Thyroid gland (tissue), 4 donors: ENCODE results near the gene MRPS23.

ENCODE experiments used
- POLR2A ChIP-seq, 2 donors: fragments of 450-650 bp; IDR thresholded peaks; one replicate each; pipeline ENCODE4 v1.6.1; 2017; ENCODE audit warnings: antibody characterized with exemption in 2 of 2, mild to moderate bottlenecking in 2 of 2, moderate library complexity in 1 of 2
- TF ChIP-seq, protein P1 (sequence below), 6 experiments: fragments of 200-600 bp in 3 of 6; fragments of 450-650 bp in 3 of 6; sonication (generic) in 3 of 6; IDR thresholded peaks; one replicate each; pipeline ENCODE4 v1.5.1; 2016 to 2019; ENCODE audit warnings: antibody characterized with exemption in 6 of 6, mild to moderate bottlenecking in 2 of 6, inconsistent platforms in 1 of 6, moderate library complexity in 1 of 6

DNA sequence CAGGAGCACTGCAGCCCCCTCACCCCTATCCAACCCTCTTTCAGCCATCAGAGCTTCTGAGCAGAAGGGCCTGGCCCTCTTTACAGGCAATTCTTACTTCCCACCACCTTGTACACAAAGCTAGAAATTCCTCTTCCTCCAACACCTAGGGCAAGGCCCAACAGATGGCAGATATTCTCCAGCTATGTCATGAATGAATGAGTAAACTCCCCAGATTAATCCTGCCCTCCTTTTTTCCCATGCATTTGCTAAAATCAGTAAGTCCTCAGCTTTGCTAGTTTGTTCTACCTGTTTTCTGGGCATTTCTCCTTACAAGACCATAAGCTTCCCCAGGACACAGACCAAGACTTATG, 20.4 kb upstream of the MRPS23 start:
- TF ChIP-seq, protein P1, sequence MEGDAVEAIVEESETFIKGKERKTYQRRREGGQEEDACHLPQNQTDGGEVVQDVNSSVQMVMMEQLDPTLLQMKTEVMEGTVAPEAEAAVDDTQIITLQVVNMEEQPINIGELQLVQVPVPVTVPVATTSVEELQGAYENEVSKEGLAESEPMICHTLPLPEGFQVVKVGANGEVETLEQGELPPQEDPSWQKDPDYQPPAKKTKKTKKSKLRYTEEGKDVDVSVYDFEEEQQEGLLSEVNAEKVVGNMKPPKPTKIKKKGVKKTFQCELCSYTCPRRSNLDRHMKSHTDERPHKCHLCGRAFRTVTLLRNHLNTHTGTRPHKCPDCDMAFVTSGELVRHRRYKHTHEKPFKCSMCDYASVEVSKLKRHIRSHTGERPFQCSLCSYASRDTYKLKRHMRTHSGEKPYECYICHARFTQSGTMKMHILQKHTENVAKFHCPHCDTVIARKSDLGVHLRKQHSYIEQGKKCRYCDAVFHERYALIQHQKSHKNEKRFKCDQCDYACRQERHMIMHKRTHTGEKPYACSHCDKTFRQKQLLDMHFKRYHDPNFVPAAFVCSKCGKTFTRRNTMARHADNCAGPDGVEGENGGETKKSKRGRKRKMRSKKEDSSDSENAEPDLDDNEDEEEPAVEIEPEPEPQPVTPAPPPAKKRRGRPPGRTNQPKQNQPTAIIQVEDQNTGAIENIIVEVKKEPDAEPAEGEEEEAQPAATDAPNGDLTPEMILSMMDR (IDR thresholded peaks at IDR 0.05) = no peak
- no peak for TF ChIP-seq POLR2A (IDR thresholded peaks at IDR 0.05)
